ENCODE results near the gene ABCC4.

Gene ABCC4

GRCh38 chr13:95056266-95056665 lies 245.0 kb downstream of the ABCC4 start:
- TF ChIP-seq CTCF (IDR thresholded peaks at IDR 0.05; ENCODE audit: low read depth, low read length, poor library complexity, severe bottlenecking) (no peak), EZH2phosphoT487 (IDR thresholded peaks at IDR 0.05; ENCODE audit: borderline replicate concordance, low read length) (no peak)
- H3F3A ChIP-seq (ENCODE audit: control insufficient read depth, insufficient read depth) = no peaks in the 10 kb centered on the region
- no peaks in the 10 kb centered on the region for H4K20me1 ChIP-seq (ENCODE audit: control insufficient read depth, insufficient read depth, low read depth, low read length)
- no peaks in the 10 kb centered on the region for H3K4me1 ChIP-seq (ENCODE audit: control insufficient read depth, low read length)
- H3K9me3 ChIP-seq (ENCODE audit: control insufficient read depth, insufficient read depth, low read length) = no peaks in the 10 kb centered on the region
- H3K4me3 ChIP-seq (ENCODE audit: low read length) = no peak overlapping the region
- H3K36me3 ChIP-seq (ENCODE audit: control insufficient read depth, low read length) = no peaks in the 10 kb centered on the region
- H3K27ac ChIP-seq (ENCODE audit: low read depth, low read length) = no peak overlapping the region
- H3K4me2 ChIP-seq (ENCODE audit: low read length) = no peak overlapping the region
- H3K27me3 ChIP-seq (ENCODE audit: control insufficient read depth, low read length) = no peaks in the 10 kb centered on the region
- H3K79me2 ChIP-seq (ENCODE audit: control insufficient read depth, low read length) = no peaks in the 10 kb centered on the region
- no peaks in the 10 kb centered on the region for H3K9me2 ChIP-seq (replicated peaks; ENCODE audit: control insufficient read depth, low read length)

- no peaks in the 10 kb centered on the region for H3K36me3 ChIP-seq (ENCODE audit: control insufficient read depth, low read length)
- H3K4me1 ChIP-seq (ENCODE audit: control insufficient read depth, low read length) = no peaks in the 10 kb centered on the region
- H4K20me1 ChIP-seq (ENCODE audit: control insufficient read depth, insufficient read depth, low read depth, low read length) = no peaks in the 10 kb centered on the region
- no peaks in the 10 kb centered on the region for H3K79me2 ChIP-seq (ENCODE audit: control insufficient read depth, low read length)
- H3K27ac ChIP-seq (ENCODE audit: low read depth, low read length) = no peak overlapping the region
- no peak overlapping the region for H3K4me3 ChIP-seq (ENCODE audit: low read length)
- no peaks in the 10 kb centered on the region for H3K9me2 ChIP-seq (replicated peaks; ENCODE audit: control insufficient read depth, low read length)
- no peaks in the 10 kb centered on the region for H3K9me3 ChIP-seq (ENCODE audit: control insufficient read depth, insufficient read depth, low read length)
- no peaks in the 10 kb centered on the region for H3F3A ChIP-seq (ENCODE audit: control insufficient read depth, insufficient read depth)
- H3K27me3 ChIP-seq (ENCODE audit: control insufficient read depth, low read length) = no peaks in the 10 kb centered on the region
- TF ChIP-seq CTCF (IDR thresholded peaks at IDR 0.05; ENCODE audit: low read depth, low read length, poor library complexity, severe bottlenecking) (no peak), EZH2phosphoT487 (IDR thresholded peaks at IDR 0.05; ENCODE audit: borderline replicate concordance, low read length) (no peak)
- no peak overlapping the region for H3K4me2 ChIP-seq (ENCODE audit: low read length)
Observed at GRCh38 chr13:95050800-95051615, 250.2 kb downstream of the ABCC4 start.

GRCh38 chr13:95049772-95050171 lies 251.5 kb downstream of the ABCC4 start:
- H3K27me3 ChIP-seq (ENCODE audit: control insufficient read depth, low read length) = no peaks in the 10 kb centered on the region
- no peak overlapping the region for H3K27ac ChIP-seq (ENCODE audit: low read depth, low read length)
- H3F3A ChIP-seq (ENCODE audit: control insufficient read depth, insufficient read depth) = no peaks in the 10 kb centered on the region
- no peaks in the 10 kb centered on the region for H3K9me2 ChIP-seq (replicated peaks; ENCODE audit: control insufficient read depth, low read length)
- H3K36me3 ChIP-seq (ENCODE audit: control insufficient read depth, low read length) = no peaks in the 10 kb centered on the region
- TF ChIP-seq EZH2phosphoT487 (IDR thresholded peaks at IDR 0.05; ENCODE audit: borderline replicate concordance, low read length) (no peak), CTCF (IDR thresholded peaks at IDR 0.05; ENCODE audit: low read depth, low read length, poor library complexity, severe bottlenecking) (no peak)
- H3K4me1 ChIP-seq (ENCODE audit: control insufficient read depth, low read length) = no peaks in the 10 kb centered on the region
- no peak overlapping the region for H3K4me2 ChIP-seq (ENCODE audit: low read length)
- no peak overlapping the region for H3K4me3 ChIP-seq (ENCODE audit: low read length)
- H3K79me2 ChIP-seq (ENCODE audit: control insufficient read depth, low read length) = no peaks in the 10 kb centered on the region
- no peaks in the 10 kb centered on the region for H3K9me3 ChIP-seq (ENCODE audit: control insufficient read depth, insufficient read depth, low read length)
- no peaks in the 10 kb centered on the region for H4K20me1 ChIP-seq (ENCODE audit: control insufficient read depth, insufficient read depth, low read depth, low read length)
